Activated naive CD4-positive, alpha-beta T cell treated with Interleukin-2 at 50 U/mL for 16 hours (primary cell): ENCODE measurements around the gene CLEC7A.

Source experiments
- DNase-seq: peaks from one replicate; pipeline ENCODE4 v3.0.0-alpha.2; 2020

CLEC7A gene

DNA sequence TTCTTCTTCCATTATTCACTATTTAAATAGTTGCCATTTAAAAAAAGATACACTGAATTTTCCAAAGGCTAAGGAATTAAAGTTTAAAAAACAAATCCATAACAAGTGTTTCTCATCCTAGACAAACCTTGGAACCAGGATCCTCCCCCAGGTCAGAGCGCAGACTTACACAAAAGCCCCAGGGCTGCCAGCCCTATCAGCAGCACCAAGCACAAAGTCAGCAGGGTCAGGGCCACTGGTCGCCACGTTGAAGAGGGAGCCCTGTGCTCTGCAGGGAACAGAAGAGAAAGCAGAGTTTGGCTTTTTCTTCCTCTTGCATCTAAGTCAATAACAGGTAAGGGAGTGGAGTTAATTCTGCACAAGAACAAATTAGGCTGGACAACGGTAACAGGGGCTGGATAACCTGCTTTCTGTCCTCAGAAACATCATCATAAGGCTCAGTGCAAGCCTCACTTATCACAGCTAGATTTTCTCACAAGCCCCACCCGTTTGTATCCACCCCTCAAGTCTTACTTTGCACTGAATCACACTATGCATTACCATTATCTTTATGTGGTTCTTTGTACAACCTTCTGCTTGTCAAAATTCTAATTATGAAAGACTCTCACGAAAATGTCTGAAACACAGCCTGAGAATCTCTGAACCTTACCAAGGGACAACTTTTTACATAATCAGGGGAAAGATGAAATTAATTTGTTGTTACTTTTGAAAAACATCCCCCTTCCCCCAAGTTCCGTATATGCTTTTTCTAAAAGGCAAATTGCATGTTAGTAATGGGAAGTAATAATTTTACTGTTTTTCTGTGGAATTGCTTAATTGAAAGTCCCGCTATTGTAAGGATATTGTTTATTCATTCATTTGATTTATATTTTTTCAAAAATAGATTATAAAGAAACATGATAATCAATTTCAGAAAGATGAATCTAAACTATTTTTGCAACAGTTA lies 40.8 kb downstream of the CLEC7A start:
- no peak for DNase-seq

DNA sequence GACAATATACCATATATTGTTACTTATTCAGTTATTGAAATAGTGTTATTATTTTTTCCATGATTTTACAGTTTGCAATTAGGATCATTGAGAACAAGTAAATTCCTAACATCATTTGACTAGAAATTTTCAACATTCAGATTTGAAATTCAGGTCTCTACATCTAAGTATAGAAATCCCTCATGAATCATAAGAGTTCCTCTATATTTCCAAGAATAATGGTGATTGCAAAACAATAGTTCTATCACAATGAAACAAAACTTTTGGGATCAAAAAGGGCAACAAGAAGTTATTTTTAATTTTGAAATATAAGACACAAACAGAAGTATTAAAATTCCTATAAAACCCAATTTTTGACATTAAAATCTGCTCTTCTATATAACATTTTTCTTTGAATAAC lies 42.0 kb downstream of the CLEC7A start:
- no peak for DNase-seq

DNA sequence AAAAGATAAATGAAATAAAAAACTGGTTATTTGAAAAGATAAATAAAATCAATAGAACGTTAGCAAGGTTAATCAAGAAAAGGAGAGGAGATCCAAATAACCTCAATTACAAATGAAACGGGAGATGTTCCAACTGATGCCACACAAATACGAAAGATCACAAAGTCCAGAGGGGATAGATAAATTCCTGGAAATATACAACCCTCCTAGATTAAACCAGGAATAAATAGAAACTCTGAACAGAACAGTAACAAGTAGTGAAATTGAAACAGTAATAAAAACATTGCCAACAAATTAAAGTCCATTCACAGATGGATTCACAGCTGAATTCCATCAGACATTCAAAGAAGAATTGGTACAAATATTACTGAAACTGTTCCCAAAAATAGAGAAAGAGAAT lies 43.6 kb downstream of the CLEC7A start:
- no peak for DNase-seq

DNA sequence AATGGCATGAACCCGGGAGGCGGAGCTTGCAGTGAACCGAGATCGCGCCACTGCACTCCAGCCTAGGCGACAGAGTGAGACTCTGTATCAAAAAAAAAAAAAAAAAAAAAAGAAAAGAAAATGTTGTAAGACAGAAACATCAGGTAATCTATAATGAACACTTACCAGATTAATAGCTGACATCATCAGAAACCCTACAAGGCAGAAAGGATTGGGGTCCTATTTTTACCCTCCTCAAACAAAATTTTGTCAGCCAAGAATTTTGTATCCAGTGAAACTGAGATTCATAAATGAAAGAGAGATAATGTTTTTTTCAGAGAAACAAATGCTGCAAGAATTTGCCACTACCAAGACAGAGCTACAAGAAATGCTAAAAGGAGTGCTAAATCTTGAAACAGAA lies 45.3 kb downstream of the CLEC7A start:
- no peak for DNase-seq

- DNase-seq, result no peak
Measured at GRCh38 chr12:10082117-10082874, 47.7 kb downstream of the CLEC7A start.

GRCh38 chr12:10075451-10075850 lies 54.5 kb downstream of the CLEC7A start:
- no peak for DNase-seq

DNA sequence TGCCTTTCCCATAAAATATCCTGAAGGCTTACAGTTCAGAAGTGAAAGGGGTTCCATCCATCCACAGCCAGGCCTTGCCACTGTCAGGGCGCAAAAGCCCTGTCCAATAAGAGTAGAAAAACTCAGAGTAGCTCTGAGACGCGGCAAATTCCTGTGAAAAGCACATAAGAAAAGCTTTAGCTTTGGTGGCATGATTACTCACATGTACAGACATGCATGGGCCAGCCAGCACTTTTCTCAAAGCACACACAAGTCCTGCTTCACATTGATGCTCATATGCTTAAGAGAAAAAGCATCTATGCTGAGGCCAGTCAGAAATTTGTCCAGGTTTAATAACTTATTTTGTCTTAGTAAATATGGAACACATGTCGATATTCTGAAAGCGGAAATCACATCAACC lies 56.7 kb downstream of the CLEC7A start:
- DNase-seq, result no peak

- DNase-seq, result no peak
Measured at GRCh38 chr12:10072131-10072530, 57.9 kb downstream of the CLEC7A start.

DNA sequence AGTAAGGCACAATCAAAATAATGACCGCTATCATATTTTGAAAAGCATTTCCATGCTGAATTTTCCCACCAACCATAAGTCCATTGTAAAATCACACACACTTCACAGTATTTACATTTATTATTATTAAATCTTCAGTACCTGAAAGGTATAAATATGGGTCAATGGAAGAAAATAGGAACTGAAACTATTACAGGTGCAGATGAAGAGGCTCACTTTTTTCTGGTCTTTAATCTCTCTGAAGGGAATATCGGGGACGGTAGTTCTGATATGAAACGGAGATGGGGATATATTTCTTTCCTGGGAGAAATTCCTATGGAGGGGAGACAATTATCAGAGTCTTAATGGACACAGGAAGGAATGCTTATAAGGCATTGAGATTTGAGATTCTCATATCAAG lies 59.6 kb downstream of the CLEC7A start:
- no peak for DNase-seq

DNA sequence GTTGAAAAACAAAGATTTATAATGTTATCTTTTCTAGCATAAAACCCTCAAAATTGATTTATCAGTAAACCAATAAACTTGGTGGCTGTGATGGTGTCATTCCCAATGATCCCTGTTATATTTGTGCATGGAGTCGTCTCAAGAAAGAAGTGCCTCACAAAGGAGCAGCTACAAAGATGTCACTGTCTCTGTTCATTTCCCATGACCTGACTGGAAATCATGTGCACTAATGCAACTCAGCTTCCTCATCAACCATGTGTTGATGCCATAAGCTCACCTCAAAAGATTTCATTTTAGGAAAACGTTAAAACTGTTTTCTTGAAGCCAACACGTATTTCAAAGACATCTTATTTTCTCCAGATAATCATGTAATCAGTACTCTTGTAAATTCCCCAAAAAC lies 60.0 kb downstream of the CLEC7A start:
- no peak for DNase-seq

DNA sequence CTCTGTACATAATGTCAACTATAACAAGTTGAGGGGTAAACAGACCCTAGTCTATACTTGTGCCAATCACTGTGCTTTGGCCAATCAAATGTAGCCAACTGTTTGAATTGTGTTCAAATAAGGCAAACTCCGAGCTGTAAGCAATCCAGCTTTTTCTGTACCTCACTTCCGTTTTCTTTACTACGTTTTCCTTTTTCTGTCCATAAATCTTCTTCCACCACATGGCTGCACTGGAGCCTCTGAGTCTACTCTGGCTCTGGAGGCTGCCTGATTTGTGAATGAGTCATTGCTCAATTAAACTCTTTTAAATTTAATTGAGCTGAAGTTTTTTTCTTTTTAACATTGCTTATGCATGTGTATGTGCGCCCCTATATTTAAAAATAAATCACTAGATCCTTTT lies 60.9 kb downstream of the CLEC7A start:
- DNase-seq, result no peak

DNA sequence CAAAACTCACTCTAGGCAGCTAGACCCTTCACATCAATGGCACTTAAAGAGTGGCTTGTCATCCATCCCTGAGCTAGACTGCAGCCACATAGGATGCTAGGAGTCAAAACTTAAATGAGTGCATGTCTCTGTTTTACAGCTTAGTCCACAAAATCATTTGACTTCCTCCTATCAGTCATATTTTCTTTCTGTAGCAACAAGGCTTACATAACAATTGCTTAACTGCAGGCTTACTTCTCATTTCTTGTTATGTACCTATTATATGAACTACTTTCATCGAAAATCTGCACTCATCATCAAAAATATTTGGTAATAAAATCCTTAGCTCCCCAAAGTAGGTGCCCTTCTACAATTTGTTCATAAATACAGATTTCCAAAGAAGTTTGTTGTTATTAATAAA lies 61.4 kb downstream of the CLEC7A start:
- DNase-seq, result no peak

- DNase-seq, result no peak
Measured at GRCh38 chr12:10067942-10068341, 62.1 kb downstream of the CLEC7A start.

DNA sequence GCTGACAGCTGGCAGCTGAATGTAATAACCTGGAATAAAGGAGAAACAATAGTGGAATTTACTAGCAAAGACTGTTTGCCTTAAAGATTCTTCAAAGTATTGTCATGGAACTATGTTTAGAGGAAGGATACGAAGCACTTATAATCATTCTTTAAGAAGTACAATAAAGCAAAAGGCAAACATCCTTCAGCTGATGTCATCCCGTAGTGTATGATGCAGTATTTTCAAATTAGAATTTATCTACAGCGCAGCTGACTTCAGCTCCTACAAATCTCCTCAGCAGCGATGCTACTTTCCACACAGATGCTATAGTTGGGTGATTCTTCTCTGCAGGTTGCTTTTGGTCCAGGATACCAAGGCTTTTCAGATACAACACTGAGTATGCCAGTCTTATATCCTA lies 62.7 kb downstream of the CLEC7A start:
- no peak for DNase-seq
